ENCODE results near the gene AP2A2.

DNA sequence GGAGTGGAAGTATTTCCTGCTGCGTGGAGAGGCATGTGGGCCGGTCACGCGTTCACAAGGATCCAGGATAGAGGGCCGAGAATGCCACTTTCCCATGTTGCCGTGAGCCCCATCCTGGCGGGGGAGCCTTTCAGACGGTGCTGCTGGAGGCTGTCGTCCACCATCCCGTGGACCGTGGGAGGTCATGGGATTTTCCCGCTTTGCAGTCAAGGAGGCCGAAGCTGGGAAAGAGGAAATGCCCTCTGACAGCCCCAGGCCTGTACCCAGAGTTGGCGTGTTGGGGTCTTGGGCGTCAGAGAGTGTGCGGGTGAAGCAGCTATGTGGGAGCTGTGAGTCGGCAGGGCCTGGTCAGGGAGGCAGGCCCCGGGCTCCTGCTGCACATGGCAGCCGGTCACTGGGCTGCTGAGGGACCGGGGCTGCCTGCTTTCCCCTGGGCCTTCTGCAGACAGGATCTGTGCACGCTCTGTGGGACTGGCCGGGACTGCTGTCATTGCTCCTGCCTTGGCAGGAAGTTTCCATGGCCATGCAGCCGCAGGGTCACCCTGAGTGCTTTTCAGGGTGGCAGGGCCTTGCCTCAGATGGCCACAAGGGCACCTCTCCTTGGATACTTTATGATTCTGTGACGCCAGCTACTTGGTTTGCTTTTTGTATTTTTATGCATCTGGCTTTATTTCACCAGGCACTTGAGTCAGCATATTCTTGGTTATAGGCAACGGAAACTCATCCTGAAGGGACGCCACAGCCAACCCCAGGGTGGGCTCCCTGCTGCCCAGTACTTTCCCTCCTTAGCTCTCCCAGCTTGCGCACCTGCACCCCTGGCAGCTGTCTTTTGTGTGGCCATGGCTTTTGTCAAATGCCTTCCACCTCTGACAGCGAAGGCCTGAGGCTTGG lies 52.4 kb downstream of the AP2A2 start:
- TF ChIP-seq, protein P1, sequence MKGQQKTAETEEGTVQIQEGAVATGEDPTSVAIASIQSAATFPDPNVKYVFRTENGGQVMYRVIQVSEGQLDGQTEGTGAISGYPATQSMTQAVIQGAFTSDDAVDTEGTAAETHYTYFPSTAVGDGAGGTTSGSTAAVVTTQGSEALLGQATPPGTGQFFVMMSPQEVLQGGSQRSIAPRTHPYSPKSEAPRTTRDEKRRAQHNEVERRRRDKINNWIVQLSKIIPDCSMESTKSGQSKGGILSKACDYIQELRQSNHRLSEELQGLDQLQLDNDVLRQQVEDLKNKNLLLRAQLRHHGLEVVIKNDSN (IDR thresholded peaks at IDR 0.05): no peak
- TF ChIP-seq RAD21 (IDR thresholded peaks at IDR 0.05; ENCODE audit: low read depth) (no peak), YY1 (IDR thresholded peaks at IDR 0.05; ENCODE audit: low read depth) (no peak)
- TF ChIP-seq, protein P2, sequence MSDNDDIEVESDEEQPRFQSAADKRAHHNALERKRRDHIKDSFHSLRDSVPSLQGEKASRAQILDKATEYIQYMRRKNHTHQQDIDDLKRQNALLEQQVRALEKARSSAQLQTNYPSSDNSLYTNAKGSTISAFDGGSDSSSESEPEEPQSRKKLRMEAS (IDR thresholded peaks at IDR 0.05): no peak
